GM19238 (cell line): ENCODE measurements around the gene CYP2U1.
"Not testable (repeated sequence)": the region's sequence is repeated elsewhere in the genome, so short reads cannot be mapped to it uniquely, and the experiment has no call there.

ENCODE experiments used
- DNase-seq: peaks from one replicate; pipeline ENCODE4 v3.0.0; 2011; ENCODE audit warnings: low spot score; ENCODE audit not compliant: insufficient read length

The CYP2U1 gene

GRCh38 chr4:107917500-107917899 lies 13.8 kb upstream of the CYP2U1 start:
- no peak for DNase-seq

- DNase-seq = no peak
Measured at GRCh38 chr4:107922486-107923473, 8.6 kb upstream of the CYP2U1 start.

GRCh38 chr4:107925713-107926112 lies 5.6 kb upstream of the CYP2U1 start:
- not testable (repeated sequence) for DNase-seq

- DNase-seq = not testable (repeated sequence)
Measured at GRCh38 chr4:107926875-107927274, 4.5 kb upstream of the CYP2U1 start.

- no peak for DNase-seq
Measured at GRCh38 chr4:107931775-107932321, 499 bp downstream of the CYP2U1 start.

- no peak for DNase-seq
Measured at GRCh38 chr4:107935246-107935645, 3.9 kb downstream of the CYP2U1 start.

- DNase-seq = no peak
Measured at GRCh38 chr4:107937040-107937439, 5.7 kb downstream of the CYP2U1 start.

- no peak for DNase-seq
Measured at GRCh38 chr4:107939307-107939706, 8.0 kb downstream of the CYP2U1 start.

- DNase-seq = no peak
Measured at GRCh38 chr4:107945809-107946208, 14.5 kb downstream of the CYP2U1 start.

- DNase-seq = no peak
Measured at GRCh38 chr4:107950746-107951540, 19.6 kb downstream of the CYP2U1 start.

- DNase-seq = no peak
Measured at GRCh38 chr4:107951551-107951950, 20.2 kb downstream of the CYP2U1 start.

- DNase-seq = no peak
Measured at GRCh38 chr4:107956011-107956410, 24.7 kb downstream of the CYP2U1 start.

GRCh38 chr4:107966903-107967302 lies 35.6 kb downstream of the CYP2U1 start:
- DNase-seq = no peak

- DNase-seq = not testable (repeated sequence)
Measured at GRCh38 chr4:107967519-107967918, 36.2 kb downstream of the CYP2U1 start.

- not testable (repeated sequence) for DNase-seq
Measured at GRCh38 chr4:107967921-107968320, 36.6 kb downstream of the CYP2U1 start.

- no peak for DNase-seq
Measured at GRCh38 chr4:107970063-107970798, 38.9 kb downstream of the CYP2U1 start.

- no peak for DNase-seq
Measured at GRCh38 chr4:107972605-107973004, 41.3 kb downstream of the CYP2U1 start.

- DNase-seq = no peak
Measured at GRCh38 chr4:107974523-107974922, 43.2 kb downstream of the CYP2U1 start.

- DNase-seq = no peak
Measured at GRCh38 chr4:107977482-107977881, 46.1 kb downstream of the CYP2U1 start.

- no peak for DNase-seq
Measured at GRCh38 chr4:107977966-107978705, 46.8 kb downstream of the CYP2U1 start.
